A549 (cell line): ENCODE results near the gene UBE2B.

ENCODE experiments used
- JUN ChIP-seq, 2 experiments: fragments of >200 bp; sonication (Bioruptor Twin); formaldehyde crosslinking; IDR thresholded peaks; 2 replicates in 1 of 2; 3 replicates in 1 of 2; pipeline ENCODE4 v1.6.1; 2016 to 2017
- NFE2L2 ChIP-seq: fragments of 150-350 bp; conservative IDR thresholded peaks from 2 replicates; pipeline ENCODE4 v1.6.1; 2014; ENCODE audit warnings: low read length
- RFX5 ChIP-seq: fragments of 450-650 bp; IDR thresholded peaks from 2 replicates; pipeline ENCODE4 v1.7.1; 2014; ENCODE audit warnings: antibody characterized with exemption, mild to moderate bottlenecking, moderate library complexity
- SMC3 ChIP-seq: fragments of >200 bp; sonication (Bioruptor Twin); formaldehyde crosslinking; IDR thresholded peaks from 3 replicates; pipeline ENCODE4 v1.6.1; 2018; ENCODE audit warnings: inconsistent platforms
- TF ChIP-seq, protein P1 (sequence below): fragments of >200 bp; sonication (Bioruptor Twin); formaldehyde crosslinking; IDR thresholded peaks from 3 replicates; pipeline ENCODE4 v1.5.1; 2016

DNA sequence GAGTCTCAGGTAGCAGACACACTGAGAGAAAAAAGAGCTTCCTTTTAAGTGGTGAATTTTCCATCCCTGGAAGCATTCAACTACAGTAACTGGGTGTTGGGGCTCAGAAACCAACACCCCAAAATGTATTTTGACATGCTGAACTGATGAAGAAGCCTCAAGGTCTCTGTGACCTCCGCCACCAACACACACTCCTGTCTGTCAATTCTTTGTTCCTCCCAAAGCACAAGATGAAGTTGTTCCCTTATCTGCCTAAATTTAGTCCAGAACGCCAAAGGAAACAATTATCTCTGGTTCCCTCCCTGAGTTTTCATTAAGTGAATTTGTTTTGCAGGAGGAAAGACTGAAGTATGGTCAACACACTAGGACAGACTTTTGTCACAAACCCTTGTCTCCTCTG lies 41.7 kb downstream of the UBE2B start:
- TF ChIP-seq, protein P1, sequence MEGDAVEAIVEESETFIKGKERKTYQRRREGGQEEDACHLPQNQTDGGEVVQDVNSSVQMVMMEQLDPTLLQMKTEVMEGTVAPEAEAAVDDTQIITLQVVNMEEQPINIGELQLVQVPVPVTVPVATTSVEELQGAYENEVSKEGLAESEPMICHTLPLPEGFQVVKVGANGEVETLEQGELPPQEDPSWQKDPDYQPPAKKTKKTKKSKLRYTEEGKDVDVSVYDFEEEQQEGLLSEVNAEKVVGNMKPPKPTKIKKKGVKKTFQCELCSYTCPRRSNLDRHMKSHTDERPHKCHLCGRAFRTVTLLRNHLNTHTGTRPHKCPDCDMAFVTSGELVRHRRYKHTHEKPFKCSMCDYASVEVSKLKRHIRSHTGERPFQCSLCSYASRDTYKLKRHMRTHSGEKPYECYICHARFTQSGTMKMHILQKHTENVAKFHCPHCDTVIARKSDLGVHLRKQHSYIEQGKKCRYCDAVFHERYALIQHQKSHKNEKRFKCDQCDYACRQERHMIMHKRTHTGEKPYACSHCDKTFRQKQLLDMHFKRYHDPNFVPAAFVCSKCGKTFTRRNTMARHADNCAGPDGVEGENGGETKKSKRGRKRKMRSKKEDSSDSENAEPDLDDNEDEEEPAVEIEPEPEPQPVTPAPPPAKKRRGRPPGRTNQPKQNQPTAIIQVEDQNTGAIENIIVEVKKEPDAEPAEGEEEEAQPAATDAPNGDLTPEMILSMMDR = no peak
- TF ChIP-seq JUN (IDR thresholded peaks at IDR 0.05) (no peak), RFX5 (no peak), NFE2L2 (no peak), SMC3 (no peak)
